ENCODE data around the gene PTPRG.

The PTPRG gene

DNA sequence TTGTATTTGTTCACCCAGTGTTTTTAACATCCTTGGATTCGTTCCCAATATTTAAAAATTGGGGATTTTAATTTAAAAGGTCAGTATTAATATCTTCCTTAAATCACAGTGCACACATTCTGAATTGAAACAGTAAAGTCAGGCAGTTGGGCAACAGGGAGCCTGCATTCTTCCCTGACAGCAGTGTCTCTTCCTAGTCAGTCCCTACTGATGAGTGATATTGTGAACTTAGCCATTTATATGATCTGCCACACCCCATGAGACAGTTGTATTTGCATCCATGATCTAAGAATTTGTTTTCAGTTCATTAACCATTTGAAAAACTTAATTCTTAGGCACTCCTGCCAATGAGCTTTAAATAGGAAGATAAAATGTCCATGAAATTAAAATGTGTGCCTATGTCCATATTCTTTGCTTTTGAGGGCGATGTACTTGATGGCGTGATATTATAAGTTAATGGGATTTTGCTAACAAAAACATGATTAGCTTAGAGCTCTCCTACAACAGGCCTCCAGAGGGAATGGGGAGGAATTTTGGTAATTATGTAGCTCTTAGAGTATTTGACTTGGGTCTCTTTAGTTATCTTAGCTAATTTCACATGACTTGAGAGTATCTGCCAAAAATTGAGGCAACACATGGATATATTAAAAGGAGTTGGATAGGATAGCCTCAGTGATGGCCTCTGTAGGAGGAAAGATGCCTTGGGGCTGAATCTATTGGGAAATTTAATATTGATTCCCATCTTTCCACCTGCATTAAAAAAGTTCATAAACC is 219.3 kb downstream of the PTPRG start:
- Histone ChIP-seq H3K14ac (ENCODE audit: low read length) (no peak overlapping the region), H3K4me2 (ENCODE audit: low read length) (no peak overlapping the region), H2BK5ac (ENCODE audit: low read depth, low read length, poor library complexity) (no peak overlapping the region), H4K91ac (ENCODE audit: low read depth, low read length) (no peak overlapping the region), H2BK12ac (ENCODE audit: low read length) (no peak overlapping the region), H4K8ac (ENCODE audit: low read depth, low read length) (no peak overlapping the region), H2BK120ac (ENCODE audit: insufficient read depth, low read length, poor library complexity) (no peak overlapping the region), H3K27me3 (ENCODE audit: insufficient read depth, low read length) (no peaks in the 10 kb centered on the region), H3K36me3 (ENCODE audit: control insufficient read depth in 1 of 2, insufficient read depth in 2 of 2, low read length in 2 of 2) (no peaks in the 10 kb centered on the region), H3K9ac (ENCODE audit: low read length) (no peak overlapping the region), H2AFZ (ENCODE audit: insufficient read depth, low read length, poor library complexity) (no peak overlapping the region), H4K12ac (ENCODE audit: low read depth, low read length) (no peak overlapping the region), H2AK5ac (ENCODE audit: low read length) (no peak overlapping the region), H3K4ac (ENCODE audit: low read depth, low read length) (no peak overlapping the region), H3K79me2 (ENCODE audit: control insufficient read depth, insufficient read depth, low read length, poor library complexity) (no peaks in the 10 kb centered on the region), H3K79me1 (ENCODE audit: low read length) (no peaks in the 10 kb centered on the region), H3K4me3 (ENCODE audit: low read depth, low read length) (no peak overlapping the region), H3K18ac (ENCODE audit: low read length) (no peak overlapping the region), H3K4me1 (ENCODE audit: control insufficient read depth in 1 of 2, insufficient read depth in 2 of 2, low read length in 2 of 2) (no peaks in the 10 kb centered on the region), H3K27ac (ENCODE audit: low read depth, low read length) (no peak overlapping the region), H3K23ac (ENCODE audit: low read length) (no peak overlapping the region), H3K9me3 (ENCODE audit: insufficient read depth, low read depth, low read length) (no peaks in the 10 kb centered on the region)
- WGBS (ENCODE audit: extremely low coverage, insufficient coverage, insufficient read length): no CpG with 5 or more reads among the region's 3 CpGs
- no peak for DNase-seq

DNA sequence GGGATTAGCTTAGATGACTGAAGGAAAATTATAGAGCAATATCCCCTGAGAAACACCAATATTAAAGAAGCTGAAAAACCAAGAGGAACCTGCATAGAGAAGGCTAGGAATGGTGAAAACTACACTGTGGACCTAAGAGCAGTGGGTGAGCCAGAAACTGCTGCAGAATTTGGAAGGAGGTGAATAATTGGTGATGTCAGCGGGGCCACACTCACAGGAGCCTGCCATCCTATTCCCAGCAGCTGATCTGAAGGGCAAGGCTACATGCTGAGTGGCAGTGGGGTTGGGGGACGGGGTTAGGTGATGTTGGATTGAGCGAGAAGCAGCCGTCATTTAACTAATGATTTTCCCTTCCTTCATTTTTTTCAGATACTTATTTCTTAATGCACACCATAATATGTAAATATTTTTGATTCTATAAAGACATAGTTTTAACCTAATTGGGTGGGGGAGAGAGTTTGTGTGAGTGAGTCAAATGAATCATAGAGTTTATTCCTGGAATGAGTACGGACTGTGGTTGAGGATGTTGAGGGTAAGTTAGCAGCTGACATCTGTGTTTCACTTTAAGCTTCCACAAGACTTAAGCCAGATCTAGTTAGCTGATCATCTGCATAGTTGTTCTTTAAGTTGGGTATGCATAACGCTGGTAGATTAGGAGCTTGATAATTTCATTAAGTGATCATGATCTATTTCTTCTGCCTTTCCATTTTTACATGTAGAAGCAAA is 222.8 kb downstream of the PTPRG start:
- Histone ChIP-seq H2BK5ac (ENCODE audit: low read depth, low read length, poor library complexity) (no peak overlapping the region), H2AK5ac (ENCODE audit: low read length) (no peak overlapping the region), H4K91ac (ENCODE audit: low read depth, low read length) (no peak overlapping the region), H2AFZ (ENCODE audit: insufficient read depth, low read length, poor library complexity) (no peak overlapping the region), H3K9ac (ENCODE audit: low read length) (no peak overlapping the region), H3K79me1 (ENCODE audit: low read length) (no peaks in the 10 kb centered on the region), H4K8ac (ENCODE audit: low read depth, low read length) (no peak overlapping the region), H3K23ac (ENCODE audit: low read length) (no peak overlapping the region), H3K4ac (ENCODE audit: low read depth, low read length) (no peak overlapping the region), H3K4me1 (ENCODE audit: control insufficient read depth in 1 of 2, insufficient read depth in 2 of 2, low read length in 2 of 2) (no peaks in the 10 kb centered on the region), H2BK12ac (ENCODE audit: low read length) (no peak overlapping the region), H3K9me3 (ENCODE audit: insufficient read depth, low read depth, low read length) (no peaks in the 10 kb centered on the region), H3K79me2 (ENCODE audit: control insufficient read depth, insufficient read depth, low read length, poor library complexity) (no peaks in the 10 kb centered on the region), H3K27ac (ENCODE audit: low read depth, low read length) (no peak overlapping the region), H4K12ac (ENCODE audit: low read depth, low read length) (no peak overlapping the region), H3K27me3 (ENCODE audit: insufficient read depth, low read length) (no peaks in the 10 kb centered on the region), H3K18ac (ENCODE audit: low read length) (no peak overlapping the region), H3K4me2 (ENCODE audit: low read length) (no peak overlapping the region), H3K4me3 (ENCODE audit: low read depth, low read length) (no peak overlapping the region), H3K36me3 (ENCODE audit: control insufficient read depth in 1 of 2, insufficient read depth in 2 of 2, low read length in 2 of 2) (no peaks in the 10 kb centered on the region), H2BK120ac (ENCODE audit: insufficient read depth, low read length, poor library complexity) (no peak overlapping the region), H3K14ac (ENCODE audit: low read length) (no peak overlapping the region)
- WGBS (ENCODE audit: extremely low coverage, insufficient coverage, insufficient read length): no CpG with 5 or more reads among the region's 6 CpGs
- DNase-seq: no peak

- H2BK12ac ChIP-seq (ENCODE audit: low read length): no peak overlapping the region
- no peak overlapping the region for H3K18ac ChIP-seq (ENCODE audit: low read length)
- H3K4me3 ChIP-seq (ENCODE audit: low read depth, low read length): no peak overlapping the region
- H3K79me2 ChIP-seq (ENCODE audit: control insufficient read depth, insufficient read depth, low read length, poor library complexity): no peaks in the 10 kb centered on the region
- no peak overlapping the region for H3K9ac ChIP-seq (ENCODE audit: low read length)
- no peak overlapping the region for H2AK5ac ChIP-seq (ENCODE audit: low read length)
- no peak overlapping the region for H2BK5ac ChIP-seq (ENCODE audit: low read depth, low read length, poor library complexity)
- no peaks in the 10 kb centered on the region for H3K9me3 ChIP-seq (ENCODE audit: insufficient read depth, low read depth, low read length)
- H3K36me3 ChIP-seq (ENCODE audit: control insufficient read depth in 1 of 2, insufficient read depth in 2 of 2, low read length in 2 of 2): no peaks in the 10 kb centered on the region
- H4K91ac ChIP-seq (ENCODE audit: low read depth, low read length): no peak overlapping the region
- no peaks in the 10 kb centered on the region for H3K79me1 ChIP-seq (ENCODE audit: low read length)
- no peaks in the 10 kb centered on the region for H3K27me3 ChIP-seq (ENCODE audit: insufficient read depth, low read length)
- no peak overlapping the region for H3K27ac ChIP-seq (ENCODE audit: low read depth, low read length)
- H2BK120ac ChIP-seq (ENCODE audit: insufficient read depth, low read length, poor library complexity): no peak overlapping the region
- H3K23ac ChIP-seq (ENCODE audit: low read length): no peak overlapping the region
- no peak overlapping the region for H3K14ac ChIP-seq (ENCODE audit: low read length)
- no peak overlapping the region for H4K12ac ChIP-seq (ENCODE audit: low read depth, low read length)
- H3K4me1 ChIP-seq (ENCODE audit: control insufficient read depth in 1 of 2, insufficient read depth in 2 of 2, low read length in 2 of 2): no peaks in the 10 kb centered on the region
- no peak overlapping the region for H3K4ac ChIP-seq (ENCODE audit: low read depth, low read length)
- WGBS (ENCODE audit: extremely low coverage, insufficient coverage, insufficient read length): no CpG with 5 or more reads among the region's 4 CpGs
- no peak for DNase-seq
- no peak overlapping the region for H4K8ac ChIP-seq (ENCODE audit: low read depth, low read length)
- H3K4me2 ChIP-seq (ENCODE audit: low read length): no peak overlapping the region
- no peak overlapping the region for H2AFZ ChIP-seq (ENCODE audit: insufficient read depth, low read length, poor library complexity)
Observed at GRCh38 chr3:61788623-61789507, 227.5 kb downstream of the PTPRG start.

GRCh38 chr3:61789861-61790260 is 228.5 kb downstream of the PTPRG start:
- no peak overlapping the region for H4K91ac ChIP-seq (ENCODE audit: low read depth, low read length)
- no peaks in the 10 kb centered on the region for H3K9me3 ChIP-seq (ENCODE audit: insufficient read depth, low read depth, low read length)
- H3K18ac ChIP-seq (ENCODE audit: low read length): no peak overlapping the region
- H3K27me3 ChIP-seq (ENCODE audit: insufficient read depth, low read length): no peaks in the 10 kb centered on the region
- no peaks in the 10 kb centered on the region for H3K79me2 ChIP-seq (ENCODE audit: control insufficient read depth, insufficient read depth, low read length, poor library complexity)
- H3K14ac ChIP-seq (ENCODE audit: low read length): no peak overlapping the region
- H2AK5ac ChIP-seq (ENCODE audit: low read length): no peak overlapping the region
- no peak overlapping the region for H3K23ac ChIP-seq (ENCODE audit: low read length)
- H2AFZ ChIP-seq (ENCODE audit: insufficient read depth, low read length, poor library complexity): no peak overlapping the region
- H3K4me3 ChIP-seq (ENCODE audit: low read depth, low read length): no peak overlapping the region
- H3K36me3 ChIP-seq (ENCODE audit: control insufficient read depth in 1 of 2, insufficient read depth in 2 of 2, low read length in 2 of 2): no peaks in the 10 kb centered on the region
- no peak overlapping the region for H2BK120ac ChIP-seq (ENCODE audit: insufficient read depth, low read length, poor library complexity)
- H3K27ac ChIP-seq (ENCODE audit: low read depth, low read length): no peak overlapping the region
- H4K12ac ChIP-seq (ENCODE audit: low read depth, low read length): no peak overlapping the region
- H3K9ac ChIP-seq (ENCODE audit: low read length): no peak overlapping the region
- no peak overlapping the region for H2BK5ac ChIP-seq (ENCODE audit: low read depth, low read length, poor library complexity)
- no peak overlapping the region for H4K8ac ChIP-seq (ENCODE audit: low read depth, low read length)
- no peak overlapping the region for H3K4me2 ChIP-seq (ENCODE audit: low read length)
- no peak for DNase-seq
- H3K4me1 ChIP-seq (ENCODE audit: control insufficient read depth in 1 of 2, insufficient read depth in 2 of 2, low read length in 2 of 2): no peaks in the 10 kb centered on the region
- no peak overlapping the region for H3K4ac ChIP-seq (ENCODE audit: low read depth, low read length)
- no peak overlapping the region for H2BK12ac ChIP-seq (ENCODE audit: low read length)
- H3K79me1 ChIP-seq (ENCODE audit: low read length): no peaks in the 10 kb centered on the region
- no CpG with 5 or more reads among the region's 3 CpGs for WGBS (ENCODE audit: extremely low coverage, insufficient coverage, insufficient read length)
